Activated CD8-positive, alpha-beta T cell treated with anti-CD3 and anti-CD28 coated beads, Interleukin-2, amount 10 ng/mL, durations not matched to agents 7 days and 5 days (primary cell): ENCODE results near the gene AFMID. TPM values are rescaled to one million over a fixed set of nuclear protein-coding genes. Genes with fewer than 3 reads are reported as not detected.

Experiments used
- ATAC-seq: fragments of 150-1000 bp; cut with Tn5 transposase; one replicate; pipeline ENCODE4 v1.10.0; 2021; ENCODE audit warnings: moderate library complexity
- CTCF ChIA-PET: fragments of 350-600 bp; sonication (Branson Sonifier 250); formaldehyde crosslinking; loops from one replicate; lab custom pipeline; 2021; ENCODE audit warnings: antibody characterized with exemption; lab: Charles Lee
- POLR2A ChIA-PET: fragments of 350-600 bp; sonication (Branson Sonifier 250); formaldehyde crosslinking; loops from one replicate; lab custom pipeline; 2021; ENCODE audit warnings: antibody characterized with exemption; lab: Charles Lee
- DNase-seq: peaks from one replicate; pipeline ENCODE4 v3.0.0-alpha.2; 2020
- H3K27ac Mint-ChIP-seq: one replicate; pipeline ENCODE4 v1.8.0; 2021; ENCODE audit warnings: mild to moderate bottlenecking, mixed read lengths
- H3K27me3 Mint-ChIP-seq: one replicate; pipeline ENCODE4 v1.8.0; 2021; ENCODE audit warnings: low read depth, mixed read lengths
- H3K36me3 Mint-ChIP-seq: one replicate; pipeline ENCODE4 v1.8.0; 2021; ENCODE audit warnings: low read depth, mixed read lengths
- H3K4me1 Mint-ChIP-seq: one replicate; pipeline ENCODE4 v1.8.0; 2021; ENCODE audit warnings: low read depth, mixed read lengths
- H3K4me3 Mint-ChIP-seq: one replicate; pipeline ENCODE4 v1.8.0; 2021; ENCODE audit warnings: mild to moderate bottlenecking, mixed read lengths
- H3K9me3 Mint-ChIP-seq: one replicate; pipeline ENCODE4 v1.8.0; 2022; ENCODE audit warnings: mixed read lengths; ENCODE audit not compliant: insufficient read depth
- total RNA-seq, 2 experiments: library from RNA; stranded (reverse); gene quantifications; one replicate each; pipeline ENCODE4 v1.2.3, GENCODE V29; 2021

Gene AFMID
- total RNA-seq, 2 experiments from 2014 or later: 17.7 to 20.7 TPM

- ChIA-PET POLR2A (no interaction called here), CTCF (interaction anchor here (1.1 to 1.7 kb wide), 4 partner anchors 23 to 141 kb away, joined by 3 to 5 read pairs (median 4); no protein-coding TSS in a partner anchor)
- Mint-ChIP-seq H3K27ac (peak overlapping the region; percentile 20), H3K36me3 (peaks cover 34% of the 10 kb centered on the region), H3K4me1 (peaks cover 3% of the 10 kb centered on the region), H3K4me3 (no peak overlapping the region), H3K9me3 (no peaks in the 10 kb centered on the region), H3K27me3 (peaks cover 15% of the 10 kb centered on the region)
- ATAC-seq: no peak
- no peak for DNase-seq
Observed at GRCh38 chr17:78226055-78226758, 39.0 kb downstream of the AFMID start.

DNA sequence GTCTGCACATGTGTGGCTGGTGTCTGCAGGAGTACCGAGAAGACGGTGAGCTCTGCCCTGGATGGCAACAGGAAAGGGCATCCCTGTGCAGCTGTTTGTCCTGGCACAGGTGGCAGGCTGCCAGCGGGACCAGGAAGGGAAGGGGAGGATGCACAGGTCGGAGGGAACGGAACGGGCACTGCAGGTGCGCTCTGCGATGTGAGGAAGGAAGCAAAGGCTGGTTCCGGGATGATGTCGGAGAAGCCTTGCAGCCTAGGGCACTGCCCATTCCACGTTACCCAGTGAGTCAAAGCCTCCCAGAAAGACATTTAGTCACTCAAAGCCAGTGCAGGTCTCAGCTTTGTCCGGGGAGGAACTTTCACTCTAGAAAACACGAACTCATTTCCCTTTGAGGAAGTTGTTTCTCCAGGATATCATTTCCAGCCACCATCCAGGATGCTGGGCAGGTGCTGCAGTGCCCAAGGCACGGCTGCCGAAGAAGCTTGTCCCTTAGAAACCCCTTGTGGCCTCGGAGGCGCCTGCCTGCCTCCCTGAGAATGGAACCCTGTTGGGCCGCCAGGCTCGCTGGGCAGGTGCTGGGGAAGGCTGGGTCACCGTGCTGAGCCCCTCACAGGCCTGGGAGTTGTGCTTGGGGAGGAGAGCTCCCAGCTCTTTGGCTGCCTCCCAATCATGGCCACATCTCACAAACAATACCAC, 39.7 kb downstream of the AFMID start:
- H3K27me3 Mint-ChIP-seq: peaks cover 18% of the 10 kb centered on the region
- peaks cover 3% of the 10 kb centered on the region for H3K4me1 Mint-ChIP-seq
- peaks cover 30% of the 10 kb centered on the region for H3K36me3 Mint-ChIP-seq
- ChIA-PET CTCF (interaction anchor here (1.1 to 1.7 kb wide), 3 partner anchors 24 to 142 kb away, joined by 3 to 5 read pairs (median 4); no protein-coding TSS in a partner anchor), POLR2A (interaction anchor here (1.2 kb wide), 1 partner anchor 13 kb away, joined by 8 read pairs; the partner anchor contains the start of gene BIRC5)
- ATAC-seq: no peak
- no peaks in the 10 kb centered on the region for H3K9me3 Mint-ChIP-seq
- H3K27ac Mint-ChIP-seq: no peak overlapping the region
- no peak for DNase-seq
- no peak overlapping the region for H3K4me3 Mint-ChIP-seq

DNA sequence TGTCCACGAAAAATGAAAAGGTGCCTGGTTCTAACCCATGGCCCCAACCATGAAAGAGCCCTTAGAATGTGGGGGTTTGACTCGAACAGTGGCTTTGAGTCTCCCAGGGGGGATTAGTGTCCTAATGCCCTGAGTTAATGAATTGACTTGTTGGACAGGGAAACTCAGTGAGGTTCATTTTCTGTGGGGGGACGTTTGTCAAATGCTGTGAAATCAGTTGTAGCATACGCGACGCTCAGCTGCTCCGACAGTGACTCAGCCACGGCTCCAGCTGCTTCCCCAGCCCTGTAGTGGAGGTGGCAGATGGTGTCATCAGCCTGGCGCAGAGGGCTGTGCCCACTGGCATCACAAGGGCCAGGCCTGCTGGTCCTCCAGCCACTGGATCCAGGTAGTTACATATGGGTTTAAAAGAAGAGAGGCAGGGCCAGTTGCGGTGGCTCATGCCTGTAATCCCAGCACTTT, 40.3 kb downstream of the AFMID start:
- POLR2A ChIA-PET: interaction anchor here (1.2 to 1.4 kb wide), 2 partner anchors 10 to 13 kb away, joined by 5 to 8 read pairs; partner anchors contain the start of gene BIRC5
- Mint-ChIP-seq H3K4me1 (peaks cover 5% of the 10 kb centered on the region), H3K27me3 (peaks cover 24% of the 10 kb centered on the region), H3K4me3 (no peak overlapping the region), H3K36me3 (peaks cover 30% of the 10 kb centered on the region), H3K9me3 (no peaks in the 10 kb centered on the region), H3K27ac (no peak overlapping the region)
- ATAC-seq: no peak
- CTCF ChIA-PET: interaction anchor here (1.7 kb wide), 1 partner anchor 143 kb away, joined by 4 read pairs; no protein-coding TSS in a partner anchor
- no peak for DNase-seq

GRCh38 chr17:78228176-78228575, 41.0 kb downstream of the AFMID start:
- H3K4me1 Mint-ChIP-seq: peaks cover 5% of the 10 kb centered on the region
- no peak for DNase-seq
- H3K4me3 Mint-ChIP-seq: no peak overlapping the region
- H3K27ac Mint-ChIP-seq: no peak overlapping the region
- POLR2A ChIA-PET: interaction anchor here (1.2 to 1.4 kb wide), 2 partner anchors 10 to 14 kb away, joined by 5 to 8 read pairs; partner anchors contain the start of gene BIRC5
- ATAC-seq: no peak
- H3K9me3 Mint-ChIP-seq: no peaks in the 10 kb centered on the region
- H3K27me3 Mint-ChIP-seq: peaks cover 29% of the 10 kb centered on the region
- H3K36me3 Mint-ChIP-seq: peaks cover 24% of the 10 kb centered on the region
- CTCF ChIA-PET: interaction anchor here (1.7 kb wide), 1 partner anchor 143 kb away, joined by 4 read pairs; no protein-coding TSS in a partner anchor

- Mint-ChIP-seq H3K4me3 (no peak overlapping the region), H3K9me3 (no peaks in the 10 kb centered on the region), H3K27ac (no peak overlapping the region), H3K27me3 (peaks cover 31% of the 10 kb centered on the region), H3K4me1 (peaks cover 5% of the 10 kb centered on the region), H3K36me3 (peaks cover 4% of the 10 kb centered on the region)
- CTCF ChIA-PET: no interaction called here
- POLR2A ChIA-PET: no interaction called here
- DNase-seq (no peak), ATAC-seq (no peak)
Observed at GRCh38 chr17:78230252-78230962, 43.2 kb downstream of the AFMID start.

DNA sequence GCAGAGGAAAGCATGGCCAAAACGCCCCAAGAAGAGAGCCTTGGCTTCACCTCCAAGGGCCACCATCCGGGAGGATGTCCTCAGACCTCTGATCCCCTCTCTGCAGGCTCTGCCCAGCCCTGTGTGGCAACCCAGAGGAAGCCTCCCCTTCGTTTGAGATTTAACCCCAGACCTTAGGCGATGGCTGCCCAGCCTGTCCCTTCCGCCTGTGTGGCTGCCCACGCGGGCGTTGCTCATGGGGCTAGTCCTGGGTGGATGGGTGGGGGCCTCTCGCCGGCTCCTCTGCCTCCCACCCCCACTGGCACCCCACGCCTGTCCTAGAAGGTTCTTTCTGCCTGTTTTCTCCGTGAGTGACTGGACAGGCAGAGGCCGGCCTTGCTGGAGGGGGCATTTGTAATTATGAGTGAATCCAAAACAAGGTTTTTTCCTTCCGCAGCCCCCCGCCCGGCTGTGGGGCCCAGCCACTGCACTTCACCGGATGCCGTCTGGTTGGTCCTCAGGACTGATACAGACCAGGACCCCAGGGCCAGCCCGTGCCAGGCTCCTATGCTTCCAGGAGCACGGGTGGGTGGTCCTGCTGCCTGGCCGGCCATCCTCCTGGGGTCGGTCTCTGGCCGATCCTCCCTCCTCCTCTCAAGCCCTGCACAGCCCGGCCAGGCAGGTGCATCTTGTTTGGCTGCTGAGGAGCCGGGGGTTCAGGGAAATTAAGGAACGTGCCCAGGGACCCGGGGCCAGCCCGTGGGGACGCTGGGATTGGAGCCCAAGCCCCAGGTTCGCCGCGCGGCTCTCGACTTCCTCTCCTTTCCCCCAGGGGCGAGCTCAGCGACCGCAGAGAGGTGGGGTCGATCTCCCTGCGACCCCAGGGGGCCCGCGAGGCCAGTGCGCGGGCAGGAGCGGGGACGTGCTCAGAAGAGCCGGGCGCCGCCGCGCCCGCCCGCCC, 44.1 kb downstream of the AFMID start, which contains the start of gene TMEM235:
Gene TMEM235, plus strand, starts transcription at position 636 of the 940 bp plus-strand sequence. CDS start 393 bp downstream, outside the sequence.
- ChIA-PET CTCF (no interaction called here), POLR2A (no interaction called here)
- H3K36me3 Mint-ChIP-seq: no peaks in the 10 kb centered on the region
- no peak within 1 kb of the TSS for H3K4me3 Mint-ChIP-seq
- H3K9me3 Mint-ChIP-seq: no peaks in the 10 kb centered on the region
- DNase-seq (no peak), ATAC-seq (no peak)
- peaks cover 31% of the 10 kb centered on the region for H3K27me3 Mint-ChIP-seq
- H3K4me1 Mint-ChIP-seq: peaks cover 5% of the 10 kb centered on the region
- H3K27ac Mint-ChIP-seq: no peak within 1 kb of the TSS

DNA sequence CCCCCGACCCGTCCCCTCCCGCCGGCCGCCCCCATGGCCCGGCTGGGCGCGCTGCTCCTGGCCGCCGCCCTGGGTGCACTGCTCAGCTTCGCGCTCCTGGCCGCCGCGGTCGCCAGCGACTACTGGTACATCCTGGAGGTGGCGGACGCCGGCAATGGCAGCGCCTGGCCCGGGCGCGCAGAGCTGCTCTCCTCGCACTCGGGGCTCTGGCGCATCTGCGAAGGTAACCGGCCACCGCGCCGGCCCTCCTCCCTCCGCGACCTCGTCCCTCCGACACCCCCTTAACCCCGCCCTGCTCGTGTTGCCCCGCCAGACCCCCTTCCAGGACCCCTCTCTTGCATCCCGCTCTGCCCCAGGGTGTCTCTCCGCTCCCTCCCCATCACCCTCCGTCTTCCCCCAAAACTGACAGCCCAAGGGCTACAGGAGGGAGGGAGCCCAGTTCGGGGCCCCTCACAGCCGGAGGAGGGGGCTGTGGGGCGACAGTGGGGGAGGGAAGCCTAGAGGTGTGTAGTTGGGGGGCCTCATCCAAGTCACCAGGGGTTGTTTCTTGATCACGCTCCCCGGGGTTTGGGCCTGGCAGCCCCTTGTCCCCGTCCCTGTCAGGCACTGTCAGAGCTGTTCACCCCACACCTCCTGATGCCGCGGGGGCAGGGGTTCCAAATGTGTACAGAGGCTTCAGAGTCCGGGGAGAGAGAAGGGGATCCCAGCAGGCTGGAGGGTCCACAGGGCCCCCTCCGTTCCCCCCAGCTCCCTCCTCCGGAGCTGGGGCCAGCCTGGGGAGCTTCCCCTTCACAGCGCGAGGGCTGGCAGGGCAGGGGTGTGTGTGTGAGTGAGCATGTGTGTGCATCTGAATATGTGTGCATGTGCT, 45.1 kb downstream of the AFMID start:
- ATAC-seq: peak; percentile 74
- no peak overlapping the region for H3K4me3 Mint-ChIP-seq
- H3K27me3 Mint-ChIP-seq: peaks cover 31% of the 10 kb centered on the region
- POLR2A ChIA-PET: no interaction called here
- no peaks in the 10 kb centered on the region for H3K9me3 Mint-ChIP-seq
- DNase-seq: peak; percentile 51
- H3K4me1 Mint-ChIP-seq: peaks cover 2% of the 10 kb centered on the region
- H3K36me3 Mint-ChIP-seq: no peaks in the 10 kb centered on the region
- CTCF ChIA-PET: interaction anchor here (0.6 kb wide), 1 partner anchor 470 kb away, joined by 3 read pairs; no protein-coding TSS in a partner anchor
- no peak overlapping the region for H3K27ac Mint-ChIP-seq

DNA sequence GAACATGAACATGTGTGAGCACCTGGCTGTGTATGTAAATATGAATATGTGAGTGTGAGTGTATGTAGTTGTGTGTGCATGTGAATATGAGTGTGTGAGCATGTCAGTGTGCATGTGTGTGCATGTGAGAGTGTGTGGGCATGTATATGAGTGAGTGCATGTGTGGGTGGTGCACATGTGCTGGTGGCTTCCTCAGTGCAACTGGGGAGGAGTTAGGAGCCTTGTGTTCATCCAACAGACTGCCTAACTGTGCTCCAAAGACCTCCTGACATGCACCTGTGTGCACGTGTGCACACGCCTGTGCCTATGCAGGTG, 45.7 kb downstream of the AFMID start:
- Mint-ChIP-seq H3K27me3 (peaks cover 29% of the 10 kb centered on the region), H3K36me3 (no peaks in the 10 kb centered on the region), H3K9me3 (no peaks in the 10 kb centered on the region), H3K4me1 (peaks cover 2% of the 10 kb centered on the region), H3K27ac (no peak overlapping the region), H3K4me3 (no peak overlapping the region)
- ChIA-PET CTCF (no interaction called here), POLR2A (no interaction called here)
- DNase-seq (no peak), ATAC-seq (no peak)

DNA sequence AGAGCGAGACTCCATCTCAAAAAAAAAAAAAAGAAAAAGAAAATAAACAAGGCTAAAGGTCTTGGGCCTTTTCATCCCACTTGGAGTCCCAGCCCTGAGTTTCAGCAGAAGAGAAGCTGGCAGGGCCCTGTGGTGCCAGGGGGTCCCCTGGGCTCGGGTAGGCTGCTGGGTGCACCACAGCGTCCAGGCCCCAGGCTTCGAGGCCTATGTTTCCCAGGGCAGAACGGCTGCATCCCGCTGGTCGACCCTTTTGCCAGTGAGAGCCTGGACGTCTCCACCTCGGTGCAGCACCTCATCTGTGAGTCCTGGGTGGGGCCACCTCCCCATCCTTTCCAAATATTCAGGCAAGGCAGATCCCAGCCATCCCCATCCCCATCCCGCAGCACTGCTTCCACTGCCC, 46.5 kb downstream of the AFMID start:
- DNase-seq (no peak), ATAC-seq (no peak)
- Mint-ChIP-seq H3K27me3 (peaks cover 25% of the 10 kb centered on the region), H3K4me3 (no peak overlapping the region), H3K36me3 (no peaks in the 10 kb centered on the region), H3K4me1 (peaks cover 2% of the 10 kb centered on the region), H3K27ac (no peak overlapping the region), H3K9me3 (no peaks in the 10 kb centered on the region)
- CTCF ChIA-PET: no interaction called here
- POLR2A ChIA-PET: no interaction called here

DNA sequence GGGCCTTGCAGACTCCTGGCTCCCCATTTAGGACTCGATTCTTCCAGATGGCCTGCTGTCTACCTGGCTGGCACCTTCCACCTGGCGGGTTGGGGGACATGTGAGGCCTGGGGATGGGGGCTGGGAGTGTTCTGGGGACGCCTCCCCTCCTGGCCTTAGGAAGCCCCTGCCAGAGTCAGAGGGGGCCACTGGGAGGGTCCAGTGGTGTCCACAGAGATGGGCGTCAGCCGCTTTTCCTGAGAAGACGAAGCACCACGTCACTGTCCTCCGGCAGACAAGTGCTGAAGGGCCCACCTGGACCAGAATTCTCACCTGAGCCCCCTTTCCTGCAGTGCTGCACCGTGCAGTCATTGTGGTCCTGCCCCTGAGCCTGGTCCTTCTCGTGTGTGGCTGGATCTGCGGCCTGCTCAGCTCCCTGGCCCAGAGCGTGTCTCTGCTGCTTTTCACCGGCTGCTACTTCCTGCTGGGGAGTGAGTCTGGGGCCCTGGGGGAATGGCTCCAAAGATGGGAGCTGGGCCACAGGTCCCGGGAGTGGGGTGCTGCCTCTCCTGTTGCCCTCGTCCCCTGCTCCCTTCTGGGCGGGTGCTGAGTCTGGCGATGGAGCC, 47.2 kb downstream of the AFMID start:
- H3K4me3 Mint-ChIP-seq: no peak overlapping the region
- no peaks in the 10 kb centered on the region for H3K36me3 Mint-ChIP-seq
- peaks cover 25% of the 10 kb centered on the region for H3K27me3 Mint-ChIP-seq
- ChIA-PET POLR2A (no interaction called here), CTCF (interaction anchor here (1.6 kb wide), 1 partner anchor 16 kb away, joined by 6 read pairs; no protein-coding TSS in a partner anchor)
- no peak for ATAC-seq
- no peaks in the 10 kb centered on the region for H3K9me3 Mint-ChIP-seq
- H3K4me1 Mint-ChIP-seq: peaks cover 2% of the 10 kb centered on the region
- H3K27ac Mint-ChIP-seq: no peak overlapping the region
- no peak for DNase-seq
